HEK293T (cell line): Measurements from ENCODE around the gene MZT2B.

Experiments used
- FOXA1 ChIP-seq: fragments of 450-650 bp; IDR thresholded peaks from 2 replicates; pipeline ENCODE4 v1.6.1; 2016; ENCODE audit warnings: mild to moderate bottlenecking
- TARDBP ChIP-seq: fragments of 450-650 bp; IDR thresholded peaks from 2 replicates; pipeline ENCODE4 v1.6.1; 2016
- ZNF384 ChIP-seq: fragments of 450-650 bp; IDR thresholded peaks from 2 replicates; pipeline ENCODE4 v1.6.1; 2016

DNA sequence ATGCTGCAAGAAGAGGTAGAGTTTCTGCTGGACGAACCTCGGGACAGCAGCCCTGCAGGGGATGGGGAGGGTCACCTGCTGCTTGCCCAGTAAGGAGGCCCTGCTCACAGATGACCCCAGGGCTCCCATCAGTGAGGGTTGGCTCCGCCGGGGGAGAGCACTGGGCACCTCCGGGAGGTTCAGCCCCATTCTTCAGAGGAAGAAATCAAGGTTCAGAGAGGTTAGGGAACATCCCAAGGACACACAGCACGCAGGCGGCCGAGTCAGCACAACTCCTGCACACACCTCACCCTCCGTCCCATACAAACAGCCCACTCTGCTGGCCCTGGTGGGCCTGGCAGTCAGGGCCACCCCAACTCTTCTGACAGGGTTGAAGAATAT, 25.4 kb upstream of the MZT2B start:
- TF ChIP-seq FOXA1 (no peak), TARDBP (no peak), ZNF384 (no peak)
